SK-N-SH (cell line): ENCODE measurements around the gene GSTCD. TPM values are rescaled to one million over a fixed set of nuclear protein-coding genes. Genes with fewer than 3 reads are reported as not detected.
"Not testable (repeated sequence)": the region's sequence is repeated elsewhere in the genome, so short reads cannot be mapped to it uniquely, and the experiment has no call there.

Experiments
- CTCF ChIA-PET: fragments of 300-600, 350-600 bp; formaldehyde crosslinking; extraction: SDS; loops from one replicate; lab custom pipeline; 2021; lab: Yijun Ruan, JAX
- POLR2A ChIA-PET: fragments of 350-600 bp; sonication (Branson Sonifier 250); formaldehyde crosslinking; extraction: SDS; loops from one replicate; lab custom pipeline; 2020; ENCODE audit warnings: antibody characterized with exemption, inconsistent platforms; lab: Yijun Ruan, JAX
- DNase-seq: peaks from one replicate; pipeline ENCODE4 v3.0.0; 2012
- H2AFZ ChIP-seq: fragments of 200-600 bp; sonication (generic); 2 replicates; pipeline ENCODE4 v1.8.1; 2016; ENCODE audit warnings: antibody characterized with exemption, mild to moderate bottlenecking, low read depth
- H3F3A ChIP-seq: fragments of 200-600 bp; sonication (generic); replicated peaks from 2 replicates; pipeline ENCODE3; 2016; ENCODE audit warnings: antibody characterized with exemption, mild to moderate bottlenecking; ENCODE audit not compliant: insufficient read depth
- H3K27ac ChIP-seq, 2 experiments: fragments of 200-500 bp in 1 of 2; fragments of 200-600 bp in 1 of 2; sonication (Bioruptor generic) in 1 of 2; sonication (generic), shearing (Covaris generic) in 1 of 2; 2 replicates each; pipeline versions ENCODE4 v1.5.1 to v1.6.1; 2014 to 2016; ENCODE audit warnings: low read depth in 2 of 2, inconsistent platforms in 1 of 2, low read length in 1 of 2, mild to moderate bottlenecking in 1 of 2, mixed read lengths in 1 of 2
- H3K27me3 ChIP-seq: fragments of 200-600 bp; sonication (generic), shearing (Covaris generic); 2 replicates; pipeline ENCODE4 v1.6.1; 2016; ENCODE audit warnings: mixed run types; ENCODE audit not compliant: insufficient read depth
- H3K36me3 ChIP-seq, 2 experiments: fragments of 200-500 bp in 1 of 2; fragments of 200-600 bp in 1 of 2; sonication (Bioruptor generic) in 1 of 2; sonication (generic) in 1 of 2; replicated peaks in 1 of 2; 2 replicates each; pipeline versions ENCODE3 to v1.5.1; 2014 to 2016; ENCODE audit warnings: low read length in 1 of 2, mild to moderate bottlenecking in 1 of 2; ENCODE audit not compliant: insufficient read depth in 2 of 2, control insufficient read depth in 1 of 2
- H3K4me1 ChIP-seq, 2 experiments: fragments of 200-500 bp in 1 of 2; fragments of 200-600 bp in 1 of 2; sonication (Bioruptor generic) in 1 of 2; sonication (generic), shearing (Covaris generic) in 1 of 2; 2 replicates each; pipeline versions ENCODE4 v1.5.1 to v1.6.1; 2014 to 2016; ENCODE audit warnings: low read depth in 1 of 2, low read length in 1 of 2, mixed run types in 1 of 2; ENCODE audit not compliant: insufficient read depth in 2 of 2, control insufficient read depth in 1 of 2
- H3K4me2 ChIP-seq: fragments of 200-600 bp; sonication (generic), shearing (Covaris generic); 2 replicates; pipeline ENCODE4 v1.6.1; 2017; ENCODE audit warnings: mixed run types
- H3K4me3 ChIP-seq, 2 experiments: fragments of 200-500 bp in 1 of 2; fragments of 200-600 bp in 1 of 2; sonication (Bioruptor generic) in 1 of 2; sonication (generic), shearing (Covaris generic) in 1 of 2; 2 replicates each; pipeline versions ENCODE4 v1.5.1 to v1.8.1; 2014 to 2016; ENCODE audit warnings: low read depth in 2 of 2, inconsistent platforms in 1 of 2, low read length in 1 of 2, mild to moderate bottlenecking in 1 of 2, mixed read lengths in 1 of 2, moderate library complexity in 1 of 2
- H3K79me2 ChIP-seq: fragments of 200-600 bp; sonication (generic); 2 replicates; pipeline ENCODE4 v1.8.1; 2017; ENCODE audit warnings: mild to moderate bottlenecking; ENCODE audit not compliant: insufficient read depth
- H3K9ac ChIP-seq: fragments of 200-600 bp; sonication (generic); 2 replicates; pipeline ENCODE4 v1.6.1; 2017; ENCODE audit warnings: mixed run types
- H3K9me2 ChIP-seq: fragments of 200-600 bp; sonication (generic); 2 replicates; pipeline ENCODE4 v1.6.1; 2017; ENCODE audit warnings: mixed run types
- H3K9me3 ChIP-seq: fragments of 200-600 bp; sonication (generic); 2 replicates; pipeline ENCODE4 v1.6.1; 2017; ENCODE audit warnings: mixed run types, mild to moderate bottlenecking, moderate library complexity
- H4K20me1 ChIP-seq: fragments of 200-600 bp; sonication (generic); 2 replicates; pipeline ENCODE4 v1.6.1; 2017; ENCODE audit warnings: mild to moderate bottlenecking, mixed run types; ENCODE audit not compliant: insufficient read depth
- CTCF ChIP-seq: fragments of 200-600 bp; sonication (generic); IDR thresholded peaks from 2 replicates; pipeline ENCODE4 v1.6.1; 2017; ENCODE audit warnings: antibody characterized with exemption, mild to moderate bottlenecking, moderate library complexity
- EP300 ChIP-seq, 2 experiments: IDR thresholded peaks; 2 replicates each; pipeline versions ENCODE4 v1.4.0 to v1.6.1; 2012; ENCODE audit warnings: borderline replicate concordance in 1 of 2, low read depth in 1 of 2, low read length in 1 of 2
- NFIC ChIP-seq: IDR thresholded peaks from 2 replicates; pipeline ENCODE4 v1.4.0; 2012; ENCODE audit warnings: borderline replicate concordance
- NRF1 ChIP-seq: IDR thresholded peaks from 2 replicates; pipeline ENCODE4 v1.6.1; 2012; ENCODE audit warnings: low read depth, mild to moderate bottlenecking, low read length
- RXRA ChIP-seq: IDR thresholded peaks from 2 replicates; pipeline ENCODE4 v1.4.0; 2012; ENCODE audit warnings: low read depth, mild to moderate bottlenecking, borderline replicate concordance
- SMC3 ChIP-seq: IDR thresholded peaks from 2 replicates; pipeline ENCODE4 v1.6.1; 2012; ENCODE audit warnings: low read depth, low read length, improper control_type of control experiment
- TEAD4 ChIP-seq: IDR thresholded peaks from 2 replicates; pipeline ENCODE4 v1.4.0; 2012; ENCODE audit warnings: mild to moderate bottlenecking, borderline replicate concordance; ENCODE audit not compliant: insufficient read depth
- WGBS: methylation state at CpG from one replicate; pipeline ENCODE4 v1.1.6; 2017; ENCODE audit warnings: low lambda C conversion rate; 5-methylcytosine and 5-hydroxymethylcytosine counted together
- polyA plus RNA-seq, 3 experiments: library from polyadenylated mRNA; depleted of rRNA; stranded (reverse); fragments of >200 nt; gene quantifications; 2 replicates each; pipeline ENCODE4 v1.2.3, GENCODE V29; 2012
- TF ChIP-seq, protein P1 (sequence below): IDR thresholded peaks from 2 replicates; pipeline ENCODE4 v1.6.1; 2012; ENCODE audit warnings: mild to moderate bottlenecking, low read depth, low read length, moderate library complexity
- TF ChIP-seq, protein P2 (sequence below): fragments of 150-350 bp; IDR thresholded peaks from 2 replicates; pipeline ENCODE4 v1.6.1; 2016; ENCODE audit warnings: mild to moderate bottlenecking, low read depth, low read length
- TF ChIP-seq, protein P3 (sequence below): IDR thresholded peaks from 2 replicates; pipeline ENCODE4; 2012

GSTCD gene
- polyA plus RNA-seq, 1 of the 3 experiments (the other 2 are of a cell fraction): 4.8 TPM

- H3K9me2 ChIP-seq: no peaks in the 10 kb centered on the region
- H3K9ac ChIP-seq: no peak overlapping the region
- H3K4me2 ChIP-seq: no peak overlapping the region
- 95% methylated on average over 3 of the region's 3 CpGs for WGBS
- TF ChIP-seq CTCF: no peak
- TF ChIP-seq NRF1: no peak
- TF ChIP-seq SMC3: no peak
- TF ChIP-seq EP300 (IDR thresholded peaks at IDR 0.05; ENCODE audit: borderline replicate concordance in 1 of 2, low read depth in 1 of 2, low read length in 1 of 2): no peak
- TF ChIP-seq NFIC: no peak
- TF ChIP-seq, protein P1, sequence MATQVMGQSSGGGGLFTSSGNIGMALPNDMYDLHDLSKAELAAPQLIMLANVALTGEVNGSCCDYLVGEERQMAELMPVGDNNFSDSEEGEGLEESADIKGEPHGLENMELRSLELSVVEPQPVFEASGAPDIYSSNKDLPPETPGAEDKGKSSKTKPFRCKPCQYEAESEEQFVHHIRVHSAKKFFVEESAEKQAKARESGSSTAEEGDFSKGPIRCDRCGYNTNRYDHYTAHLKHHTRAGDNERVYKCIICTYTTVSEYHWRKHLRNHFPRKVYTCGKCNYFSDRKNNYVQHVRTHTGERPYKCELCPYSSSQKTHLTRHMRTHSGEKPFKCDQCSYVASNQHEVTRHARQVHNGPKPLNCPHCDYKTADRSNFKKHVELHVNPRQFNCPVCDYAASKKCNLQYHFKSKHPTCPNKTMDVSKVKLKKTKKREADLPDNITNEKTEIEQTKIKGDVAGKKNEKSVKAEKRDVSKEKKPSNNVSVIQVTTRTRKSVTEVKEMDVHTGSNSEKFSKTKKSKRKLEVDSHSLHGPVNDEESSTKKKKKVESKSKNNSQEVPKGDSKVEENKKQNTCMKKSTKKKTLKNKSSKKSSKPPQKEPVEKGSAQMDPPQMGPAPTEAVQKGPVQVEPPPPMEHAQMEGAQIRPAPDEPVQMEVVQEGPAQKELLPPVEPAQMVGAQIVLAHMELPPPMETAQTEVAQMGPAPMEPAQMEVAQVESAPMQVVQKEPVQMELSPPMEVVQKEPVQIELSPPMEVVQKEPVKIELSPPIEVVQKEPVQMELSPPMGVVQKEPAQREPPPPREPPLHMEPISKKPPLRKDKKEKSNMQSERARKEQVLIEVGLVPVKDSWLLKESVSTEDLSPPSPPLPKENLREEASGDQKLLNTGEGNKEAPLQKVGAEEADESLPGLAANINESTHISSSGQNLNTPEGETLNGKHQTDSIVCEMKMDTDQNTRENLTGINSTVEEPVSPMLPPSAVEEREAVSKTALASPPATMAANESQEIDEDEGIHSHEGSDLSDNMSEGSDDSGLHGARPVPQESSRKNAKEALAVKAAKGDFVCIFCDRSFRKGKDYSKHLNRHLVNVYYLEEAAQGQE: no peak
- TF ChIP-seq, protein P2, sequence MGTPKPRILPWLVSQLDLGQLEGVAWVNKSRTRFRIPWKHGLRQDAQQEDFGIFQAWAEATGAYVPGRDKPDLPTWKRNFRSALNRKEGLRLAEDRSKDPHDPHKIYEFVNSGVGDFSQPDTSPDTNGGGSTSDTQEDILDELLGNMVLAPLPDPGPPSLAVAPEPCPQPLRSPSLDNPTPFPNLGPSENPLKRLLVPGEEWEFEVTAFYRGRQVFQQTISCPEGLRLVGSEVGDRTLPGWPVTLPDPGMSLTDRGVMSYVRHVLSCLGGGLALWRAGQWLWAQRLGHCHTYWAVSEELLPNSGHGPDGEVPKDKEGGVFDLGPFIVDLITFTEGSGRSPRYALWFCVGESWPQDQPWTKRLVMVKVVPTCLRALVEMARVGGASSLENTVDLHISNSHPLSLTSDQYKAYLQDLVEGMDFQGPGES: no peak
- no peak for TF ChIP-seq RXRA
- no peak for TF ChIP-seq TEAD4
- TF ChIP-seq, protein P3, sequence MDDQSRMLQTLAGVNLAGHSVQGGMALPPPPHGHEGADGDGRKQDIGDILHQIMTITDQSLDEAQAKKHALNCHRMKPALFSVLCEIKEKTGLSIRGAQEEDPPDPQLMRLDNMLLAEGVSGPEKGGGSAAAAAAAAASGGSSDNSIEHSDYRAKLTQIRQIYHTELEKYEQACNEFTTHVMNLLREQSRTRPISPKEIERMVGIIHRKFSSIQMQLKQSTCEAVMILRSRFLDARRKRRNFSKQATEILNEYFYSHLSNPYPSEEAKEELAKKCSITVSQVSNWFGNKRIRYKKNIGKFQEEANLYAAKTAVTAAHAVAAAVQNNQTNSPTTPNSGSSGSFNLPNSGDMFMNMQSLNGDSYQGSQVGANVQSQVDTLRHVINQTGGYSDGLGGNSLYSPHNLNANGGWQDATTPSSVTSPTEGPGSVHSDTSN: no peak
- no peak for DNase-seq
- no peaks in the 10 kb centered on the region for H3K27me3 ChIP-seq
- ChIA-PET POLR2A (no interaction called here), CTCF (no interaction called here)
- H3K27ac ChIP-seq: no peak overlapping the region
- no peak overlapping the region for H2AFZ ChIP-seq
- H3K4me1 ChIP-seq: no peaks in the 10 kb centered on the region
- H3K36me3 ChIP-seq: peaks cover 0 to 3% of the 10 kb centered on the region in 2 experiments
- no peak overlapping the region for H3K4me3 ChIP-seq
- peaks cover 3% of the 10 kb centered on the region; the same call in 1 of the 2 replicates for H3K9me3 ChIP-seq
- no peaks in the 10 kb centered on the region for H3F3A ChIP-seq
- no peaks in the 10 kb centered on the region for H3K79me2 ChIP-seq
- no peaks in the 10 kb centered on the region for H4K20me1 ChIP-seq
These were observed 142.6 kb downstream of the GSTCD start for GRCh38 chr4:105851196-105851595.

DNA sequence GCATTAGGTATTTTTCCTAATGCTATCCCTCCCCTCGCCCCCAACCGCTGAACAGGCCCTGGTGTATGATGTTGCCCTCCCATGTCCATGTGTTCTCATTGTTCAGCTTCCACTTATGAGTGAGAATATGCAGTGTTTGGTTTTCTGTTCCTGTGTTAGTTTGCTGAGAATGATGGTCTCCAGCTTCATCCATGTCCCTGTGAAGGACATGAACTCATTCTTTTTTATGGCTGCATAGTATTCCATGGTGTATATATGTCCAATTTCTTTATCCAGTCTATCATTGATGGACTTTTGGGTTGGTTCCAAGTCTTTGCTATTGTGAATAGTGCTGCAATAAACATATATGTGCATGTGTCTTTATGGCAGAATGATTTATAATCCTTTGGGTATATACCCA lies 143.6 kb downstream of the GSTCD start:
- H3K27ac ChIP-seq, POLR2A ChIA-PET, H3K9me2 ChIP-seq, H2AFZ ChIP-seq, H3K4me1 ChIP-seq, H4K20me1 ChIP-seq, H3K9ac ChIP-seq, H3K9me3 ChIP-seq, H3F3A ChIP-seq, H3K27me3 ChIP-seq, H3K36me3 ChIP-seq, H3K4me3 ChIP-seq, CTCF ChIA-PET, H3K4me2 ChIP-seq, H3K79me2 ChIP-seq, DNase-seq: not testable (repeated sequence)
- WGBS: 100% methylated on average over 2 of the region's 2 CpGs
